Activated naive CD4-positive, alpha-beta T cell treated with anti-CD3 and anti-CD28 coated beads for 36 hours (primary cell): ENCODE measurements around the gene POLR3G. TPM values are rescaled to one million over a fixed set of nuclear protein-coding genes. Genes with fewer than 3 reads are reported as not detected.

ENCODE experiments used
- CTCF ChIA-PET: fragments of 350-600 bp; sonication (Branson Sonifier 250); formaldehyde crosslinking; loops from one replicate; lab custom pipeline; 2021; ENCODE audit warnings: antibody characterized with exemption; lab: Charles Lee
- DNase-seq: peaks from one replicate; pipeline ENCODE4 v3.0.0-alpha.2; 2020
- H3K27ac Mint-ChIP-seq: one replicate; pipeline ENCODE4 v1.8.0; 2021; ENCODE audit warnings: mild to moderate bottlenecking, mixed read lengths
- H3K27me3 Mint-ChIP-seq: one replicate; pipeline ENCODE4 v1.8.0; 2021; ENCODE audit warnings: low read depth, mixed read lengths
- H3K36me3 Mint-ChIP-seq: one replicate; pipeline ENCODE4 v1.8.0; 2021; ENCODE audit warnings: low read depth, mixed read lengths
- H3K4me1 Mint-ChIP-seq: one replicate; pipeline ENCODE4 v1.8.0; 2021; ENCODE audit warnings: low read depth, mixed read lengths
- H3K4me3 Mint-ChIP-seq: one replicate; pipeline ENCODE4 v1.8.0; 2021; ENCODE audit warnings: mild to moderate bottlenecking, moderate library complexity, mixed read lengths
- H3K9me3 Mint-ChIP-seq: one replicate; pipeline ENCODE4 v1.8.0; 2021; ENCODE audit warnings: mixed read lengths
- intact Hi-C: fragments of 100-400 bp; cut with micrococcal nuclease; formaldehyde crosslinking; loops from one replicate; pipeline ENCODE4 v1.15.1; 2023
- total RNA-seq, 2 experiments: library from RNA; stranded (reverse); gene quantifications; one replicate each; pipeline ENCODE4 v1.2.3, GENCODE V29; 2021

POLR3G gene
- total RNA-seq, 2 experiments from 2014 or later, result 10.1 to 13.6 TPM

- CTCF ChIA-PET, result no interaction called here
- intact Hi-C loops, result loop anchor here (10.0 kb wide), 2 partner anchors 838 to 1592 kb away; partner anchors contain the start of gene MEF2C
- DNase-seq, result no peak
- Mint-ChIP-seq H3K27me3 (no peaks in the 10 kb centered on the region), H3K27ac (no peak overlapping the region), H3K4me1 (peaks cover 29% of the 10 kb centered on the region), H3K4me3 (no peak overlapping the region), H3K9me3 (no peaks in the 10 kb centered on the region), H3K36me3 (peaks cover 13% of the 10 kb centered on the region)
These were observed 1.7 kb downstream of the POLR3G start for GRCh38 chr5:90476391-90476790.

GRCh38 chr5:90477073-90477472 is 2.4 kb downstream of the POLR3G start:
- H3K9me3 Mint-ChIP-seq, result no peaks in the 10 kb centered on the region
- intact Hi-C loops, result loop anchor here (10.0 kb wide), 2 partner anchors 838 to 1592 kb away; partner anchors contain the start of gene MEF2C
- H3K27ac Mint-ChIP-seq, result no peak overlapping the region
- CTCF ChIA-PET, result no interaction called here
- no peaks in the 10 kb centered on the region for H3K27me3 Mint-ChIP-seq
- H3K4me3 Mint-ChIP-seq, result no peak overlapping the region
- DNase-seq, result peak; percentile 4
- H3K4me1 Mint-ChIP-seq, result peaks cover 27% of the 10 kb centered on the region
- H3K36me3 Mint-ChIP-seq, result peaks cover 14% of the 10 kb centered on the region

DNA sequence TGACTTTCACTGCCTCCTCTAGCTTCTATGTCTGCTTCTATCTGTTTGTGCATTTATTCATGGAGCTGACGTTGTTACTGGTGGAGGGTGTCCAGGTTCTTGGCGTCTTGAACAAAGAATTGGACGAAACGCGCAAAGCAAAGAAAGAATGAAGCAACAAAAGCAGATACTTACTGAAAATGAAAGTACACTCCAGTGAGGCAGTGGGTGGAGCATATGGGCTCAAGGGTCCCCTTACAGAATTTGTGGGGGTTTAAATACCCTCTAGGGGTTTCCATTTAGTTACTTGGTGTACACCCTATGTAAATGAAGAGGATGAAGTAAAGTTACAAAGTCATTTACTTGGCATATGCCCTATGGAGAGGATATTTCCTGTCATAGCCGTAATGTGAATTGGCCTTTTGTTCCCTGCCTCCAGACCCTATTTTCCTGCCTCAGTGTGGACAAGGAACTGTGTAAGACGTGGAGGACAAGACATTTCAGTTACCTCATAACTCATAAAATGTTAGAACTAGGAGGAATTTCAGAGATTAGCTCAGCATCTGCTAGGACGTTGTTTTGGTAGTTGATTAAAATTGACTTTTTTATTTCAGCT is 3.1 kb downstream of the POLR3G start:
- intact Hi-C loops, result loop anchor here (10.0 kb wide), 2 partner anchors 837 to 1593 kb away; partner anchors contain the start of gene MEF2C
- H3K36me3 Mint-ChIP-seq, result peaks cover 15% of the 10 kb centered on the region
- H3K27ac Mint-ChIP-seq, result no peak overlapping the region
- CTCF ChIA-PET, result no interaction called here
- no peaks in the 10 kb centered on the region for H3K9me3 Mint-ChIP-seq
- no peak overlapping the region for H3K4me3 Mint-ChIP-seq
- no peak for DNase-seq
- H3K4me1 Mint-ChIP-seq, result peaks cover 25% of the 10 kb centered on the region
- H3K27me3 Mint-ChIP-seq, result no peaks in the 10 kb centered on the region

DNA sequence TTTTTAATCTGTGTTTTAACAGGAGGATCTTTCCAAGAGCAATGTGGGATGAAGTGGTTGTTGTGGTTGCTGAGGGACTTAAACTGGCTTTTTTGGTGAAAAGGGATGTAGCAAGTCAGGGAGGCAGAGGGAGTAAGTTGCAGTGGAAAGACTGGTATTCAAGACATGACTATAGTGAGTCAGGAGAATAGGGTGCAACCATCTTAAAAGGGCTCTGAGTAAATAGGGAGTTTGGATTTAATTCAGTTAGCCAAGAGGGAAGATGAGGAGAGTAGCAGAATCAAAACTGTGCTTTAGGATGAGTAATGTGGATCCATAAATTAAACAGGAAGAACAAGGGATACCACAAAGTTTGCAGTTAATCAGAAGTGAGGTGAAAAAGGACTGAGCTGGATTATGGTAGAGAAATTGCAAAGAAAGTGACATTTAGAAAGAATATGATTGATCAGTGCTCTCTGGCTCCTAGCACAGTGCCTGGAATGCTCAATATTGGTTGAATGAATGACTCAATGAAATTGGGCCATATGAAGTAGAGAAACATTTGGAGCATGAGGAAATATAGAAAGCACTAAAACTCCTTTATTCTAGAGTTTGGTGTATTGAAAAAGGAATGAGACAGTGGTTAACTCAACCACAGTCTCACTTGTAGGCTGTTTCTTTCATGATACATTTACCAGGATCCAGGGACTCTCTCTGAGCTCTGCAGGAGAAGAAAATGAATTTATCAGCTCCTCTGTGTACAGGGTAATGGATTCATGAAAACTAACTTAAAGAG is 5.1 kb downstream of the POLR3G start:
- Mint-ChIP-seq H3K4me1 (peaks cover 19% of the 10 kb centered on the region), H3K36me3 (peaks cover 21% of the 10 kb centered on the region), H3K9me3 (no peaks in the 10 kb centered on the region), H3K27me3 (no peaks in the 10 kb centered on the region), H3K4me3 (no peak overlapping the region), H3K27ac (no peak overlapping the region)
- no peak for DNase-seq
- CTCF ChIA-PET, result interaction anchor here (0.9 kb wide), 1 partner anchor 50 kb away, joined by 3 read pairs; no protein-coding TSS in a partner anchor
- intact Hi-C loops, result loop anchor here (10.0 kb wide), 2 partner anchors 835 to 1595 kb away; partner anchors contain the start of gene MEF2C

DNA sequence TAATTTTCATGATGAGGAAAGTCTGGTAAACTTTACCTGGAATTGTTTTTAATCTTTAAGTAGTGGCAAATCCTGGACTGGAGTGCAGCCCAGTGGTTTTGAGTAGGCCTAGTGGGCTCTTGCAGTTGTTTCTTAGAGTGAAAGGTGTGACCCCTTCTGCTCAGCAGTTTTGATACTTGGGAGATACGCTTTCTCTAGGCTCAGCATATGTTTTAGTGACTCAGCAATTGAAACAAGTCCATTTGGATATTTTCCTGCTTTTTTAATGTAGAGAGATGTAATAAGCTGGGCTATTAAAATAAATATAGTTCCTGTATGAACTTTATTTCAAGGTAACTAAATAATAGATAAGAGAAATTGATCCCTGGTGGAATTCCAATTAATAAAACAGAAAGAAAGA is 6.0 kb downstream of the POLR3G start:
- Mint-ChIP-seq H3K36me3 (peaks cover 25% of the 10 kb centered on the region), H3K4me1 (peaks cover 11% of the 10 kb centered on the region), H3K9me3 (no peaks in the 10 kb centered on the region), H3K27ac (no peak overlapping the region), H3K27me3 (no peaks in the 10 kb centered on the region), H3K4me3 (no peak overlapping the region)
- no peak for DNase-seq
- intact Hi-C loops, result no loop called here
- CTCF ChIA-PET, result no interaction called here

GRCh38 chr5:90483206-90483605 is 8.5 kb downstream of the POLR3G start:
- Mint-ChIP-seq H3K27me3 (no peaks in the 10 kb centered on the region), H3K4me3 (no peak overlapping the region), H3K9me3 (no peaks in the 10 kb centered on the region), H3K27ac (no peak overlapping the region), H3K36me3 (peaks cover 30% of the 10 kb centered on the region), H3K4me1 (no peaks in the 10 kb centered on the region)
- intact Hi-C loops, result no loop called here
- CTCF ChIA-PET, result no interaction called here
- no peak for DNase-seq

DNA sequence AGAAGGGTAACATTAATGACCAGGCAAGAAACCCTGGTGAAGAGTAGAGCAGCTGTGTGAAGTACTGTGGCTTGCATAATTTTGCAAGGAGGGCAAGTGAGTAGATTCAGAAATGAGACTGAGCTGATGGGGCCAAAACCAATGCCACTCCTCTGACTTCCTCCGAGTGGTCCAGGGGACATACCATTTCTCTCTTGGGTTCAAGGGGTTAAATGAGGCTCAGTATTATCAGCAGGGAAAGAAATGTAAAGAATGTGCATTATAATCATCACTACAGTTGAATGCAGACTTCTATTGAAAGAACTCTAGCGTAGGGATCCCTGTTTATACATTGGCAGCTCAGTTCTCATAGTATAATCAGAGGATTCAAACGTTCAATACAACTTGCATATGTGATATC is 9.9 kb downstream of the POLR3G start:
- no peak overlapping the region for H3K4me3 Mint-ChIP-seq
- H3K27me3 Mint-ChIP-seq, result no peaks in the 10 kb centered on the region
- intact Hi-C loops, result no loop called here
- CTCF ChIA-PET, result interaction anchor here (0.6 to 1.3 kb wide), 2 partner anchors 14 to 289 kb away, joined by 3 read pairs; no protein-coding TSS in a partner anchor
- no peaks in the 10 kb centered on the region for H3K9me3 Mint-ChIP-seq
- no peak for DNase-seq
- peaks cover 29% of the 10 kb centered on the region for H3K36me3 Mint-ChIP-seq
- no peaks in the 10 kb centered on the region for H3K4me1 Mint-ChIP-seq
- H3K27ac Mint-ChIP-seq, result no peak overlapping the region

DNA sequence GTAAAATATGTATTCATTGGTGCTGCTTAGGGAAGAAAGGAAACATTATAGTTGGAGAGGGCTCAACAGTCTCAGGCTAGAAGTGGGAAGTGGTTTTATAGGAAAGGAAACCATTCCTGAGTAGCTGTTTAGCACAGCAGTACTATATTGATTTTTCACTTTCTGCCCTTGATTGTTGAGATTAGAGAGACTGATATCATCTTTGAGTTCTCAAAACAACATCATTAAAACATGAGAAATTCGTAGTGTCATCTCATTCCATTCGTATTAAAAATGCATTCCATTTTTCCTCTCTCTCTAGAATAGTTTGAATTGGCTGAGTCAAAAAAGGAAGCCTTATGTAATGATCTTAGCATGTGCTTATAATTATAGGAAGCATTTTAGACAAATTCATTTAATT is 14.1 kb downstream of the POLR3G start:
- intact Hi-C loops, result no loop called here
- DNase-seq, result no peak
- no peaks in the 10 kb centered on the region for H3K27me3 Mint-ChIP-seq
- no peaks in the 10 kb centered on the region for H3K9me3 Mint-ChIP-seq
- H3K4me1 Mint-ChIP-seq, result no peaks in the 10 kb centered on the region
- no peak overlapping the region for H3K4me3 Mint-ChIP-seq
- H3K27ac Mint-ChIP-seq, result no peak overlapping the region
- CTCF ChIA-PET, result no interaction called here
- H3K36me3 Mint-ChIP-seq, result peaks cover 21% of the 10 kb centered on the region

DNA sequence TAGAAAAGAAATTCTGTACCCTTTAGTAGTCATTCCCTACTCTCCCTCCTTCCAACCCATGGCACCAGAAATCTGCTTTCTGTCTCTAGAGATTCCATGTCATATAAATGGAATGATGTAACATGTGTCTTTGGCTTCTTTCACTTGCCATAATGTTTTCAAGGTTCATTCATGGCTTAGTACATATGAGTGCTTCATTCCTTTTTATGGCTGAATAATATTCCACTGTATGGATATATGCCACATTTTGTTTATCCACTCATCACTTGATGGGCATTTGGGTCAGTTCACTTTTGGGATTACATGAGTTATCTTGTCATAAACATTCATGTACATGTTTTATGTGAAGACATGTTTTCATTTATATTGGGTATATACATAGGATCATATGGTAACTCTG is 19.4 kb downstream of the POLR3G start:
- CTCF ChIA-PET, result no interaction called here
- intact Hi-C loops, result no loop called here
- Mint-ChIP-seq H3K36me3 (peaks cover 31% of the 10 kb centered on the region), H3K4me3 (no peak overlapping the region), H3K4me1 (no peaks in the 10 kb centered on the region), H3K9me3 (no peaks in the 10 kb centered on the region), H3K27me3 (no peaks in the 10 kb centered on the region), H3K27ac (no peak overlapping the region)
- no peak for DNase-seq

DNA sequence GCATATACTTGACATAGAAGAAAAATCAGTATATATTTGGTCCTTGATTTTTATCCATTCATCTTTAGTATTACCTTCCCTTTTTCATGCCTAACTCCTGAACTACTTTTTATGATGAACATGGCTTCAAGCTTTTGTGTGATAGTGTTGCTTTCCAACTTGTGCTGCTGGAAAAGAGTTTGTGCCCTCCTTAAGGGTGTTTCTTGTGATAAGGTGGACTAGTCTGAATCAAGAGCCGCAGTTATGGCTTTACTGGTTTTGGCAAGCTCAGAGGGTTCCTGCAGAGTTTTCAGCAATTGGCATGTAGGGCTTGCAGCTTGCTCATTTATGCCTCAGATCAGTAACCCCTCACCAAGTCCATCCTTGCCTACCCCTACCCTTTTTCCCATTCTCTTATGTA is 20.5 kb downstream of the POLR3G start:
- Mint-ChIP-seq H3K4me1 (no peaks in the 10 kb centered on the region), H3K27me3 (no peaks in the 10 kb centered on the region), H3K9me3 (no peaks in the 10 kb centered on the region), H3K27ac (no peak overlapping the region), H3K4me3 (no peak overlapping the region), H3K36me3 (peaks cover 35% of the 10 kb centered on the region)
- CTCF ChIA-PET, result no interaction called here
- DNase-seq, result no peak
- intact Hi-C loops, result no loop called here

DNA sequence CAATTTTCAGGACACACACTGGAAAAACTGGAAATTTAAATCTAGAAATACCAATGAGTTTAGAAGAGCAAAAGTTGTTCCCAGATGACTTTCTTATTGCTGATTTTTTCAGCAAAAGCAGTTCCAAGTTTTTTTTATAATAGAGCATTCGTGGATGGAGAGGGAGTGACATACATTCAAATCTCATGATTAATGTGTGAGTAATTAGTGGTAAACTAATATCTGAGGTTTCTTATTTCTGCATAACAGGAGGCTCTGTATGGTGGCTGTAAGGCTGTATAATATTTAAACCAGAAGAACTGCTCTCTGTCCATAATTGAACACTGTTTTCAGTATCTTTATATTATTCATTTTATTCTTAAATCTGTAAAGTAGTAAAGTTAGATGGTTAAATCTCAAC is 28.9 kb downstream of the POLR3G start:
- Mint-ChIP-seq H3K27me3 (no peaks in the 10 kb centered on the region), H3K4me3 (no peak overlapping the region), H3K9me3 (no peaks in the 10 kb centered on the region), H3K27ac (no peak overlapping the region), H3K4me1 (peaks cover 8% of the 10 kb centered on the region), H3K36me3 (peaks cover 24% of the 10 kb centered on the region)
- intact Hi-C loops, result no loop called here
- CTCF ChIA-PET, result interaction anchor here (0.7 kb wide), 1 partner anchor 1086 kb away, joined by 4 read pairs; no protein-coding TSS in a partner anchor
- no peak for DNase-seq

DNA sequence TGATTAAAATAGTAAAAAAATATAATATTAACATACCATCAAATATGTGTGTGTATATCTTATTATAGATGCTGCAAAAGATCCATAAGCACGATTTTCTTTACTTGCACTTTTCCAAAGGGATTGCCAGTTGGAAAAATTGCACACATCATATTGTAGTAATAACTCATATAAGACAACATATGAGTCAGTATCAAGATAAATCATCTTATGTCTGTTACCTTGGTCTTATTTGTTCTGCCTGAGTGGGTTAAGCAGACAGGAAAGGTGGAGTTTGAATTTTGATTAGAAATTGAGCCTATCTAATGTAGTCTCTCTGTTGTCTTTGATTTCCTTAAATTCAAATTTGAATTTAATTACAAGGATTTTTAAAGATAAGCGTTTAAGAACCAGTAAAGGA is 30.1 kb downstream of the POLR3G start:
- intact Hi-C loops, result no loop called here
- peaks cover 8% of the 10 kb centered on the region for H3K4me1 Mint-ChIP-seq
- no peak overlapping the region for H3K4me3 Mint-ChIP-seq
- no peaks in the 10 kb centered on the region for H3K27me3 Mint-ChIP-seq
- DNase-seq, result no peak
- no peaks in the 10 kb centered on the region for H3K9me3 Mint-ChIP-seq
- CTCF ChIA-PET, result no interaction called here
- H3K27ac Mint-ChIP-seq, result no peak overlapping the region
- H3K36me3 Mint-ChIP-seq, result peaks cover 25% of the 10 kb centered on the region

GRCh38 chr5:90506221-90506620 is 31.6 kb downstream of the POLR3G start:
- H3K27ac Mint-ChIP-seq, result no peak overlapping the region
- intact Hi-C loops, result no loop called here
- H3K4me3 Mint-ChIP-seq, result no peak overlapping the region
- H3K36me3 Mint-ChIP-seq, result peaks cover 26% of the 10 kb centered on the region
- no peak for DNase-seq
- no peaks in the 10 kb centered on the region for H3K27me3 Mint-ChIP-seq
- CTCF ChIA-PET, result no interaction called here
- H3K9me3 Mint-ChIP-seq, result no peaks in the 10 kb centered on the region
- H3K4me1 Mint-ChIP-seq, result peaks cover 8% of the 10 kb centered on the region
